Kidney tubule cell (primary cell): ENCODE results near the gene MAFB.
"Not testable (repeated sequence)": the region's sequence is repeated elsewhere in the genome, so short reads cannot be mapped to it uniquely, and the experiment has no call there.

ENCODE experiments used
- DNase-seq: peaks from one replicate; pipeline ENCODE4 v3.0.0-alpha.2; 2018; ENCODE audit warnings: low spot score

Gene MAFB

GRCh38 chr20:40689100-40689942 lies at the start of gene MAFB:
MAFB (minus strand) TSS chr20:40689236; CDS start chr20:40688850, 386 bp downstream.
- DNase-seq: peak; percentile 78

- not testable (repeated sequence) for DNase-seq
Observed at GRCh38 chr20:40736468-40736867, 47.4 kb upstream of the MAFB start.

- no peak for DNase-seq
Observed at GRCh38 chr20:40728996-40729395, 40.0 kb upstream of the MAFB start.

GRCh38 chr20:40728470-40728869 lies 39.4 kb upstream of the MAFB start:
- no peak for DNase-seq

GRCh38 chr20:40727960-40728359 lies 38.9 kb upstream of the MAFB start:
- DNase-seq: no peak

- no peak for DNase-seq
Observed at GRCh38 chr20:40726776-40727175, 37.7 kb upstream of the MAFB start.

GRCh38 chr20:40724566-40724965 lies 35.5 kb upstream of the MAFB start:
- DNase-seq: no peak

- no peak for DNase-seq
Observed at GRCh38 chr20:40720826-40721225, 31.8 kb upstream of the MAFB start.

- DNase-seq: no peak
Observed at GRCh38 chr20:40720099-40720498, 31.1 kb upstream of the MAFB start.

- no peak for DNase-seq
Observed at GRCh38 chr20:40718982-40719729, 30.1 kb upstream of the MAFB start.

GRCh38 chr20:40718214-40718977 lies 29.4 kb upstream of the MAFB start:
- no peak for DNase-seq

GRCh38 chr20:40717343-40717865 lies 28.4 kb upstream of the MAFB start:
- DNase-seq: no peak

GRCh38 chr20:40715491-40715890 lies 26.5 kb upstream of the MAFB start:
- DNase-seq: no peak

- no peak for DNase-seq
Observed at GRCh38 chr20:40714916-40715315, 25.9 kb upstream of the MAFB start.

GRCh38 chr20:40714109-40714508 lies 25.1 kb upstream of the MAFB start:
- no peak for DNase-seq

- DNase-seq: no peak
Observed at GRCh38 chr20:40713508-40713907, 24.5 kb upstream of the MAFB start.

- DNase-seq: no peak
Observed at GRCh38 chr20:40711079-40711478, 22.0 kb upstream of the MAFB start.

GRCh38 chr20:40710603-40711002 lies 21.6 kb upstream of the MAFB start:
- DNase-seq: no peak

- DNase-seq: peak; percentile 53
Observed at GRCh38 chr20:40706977-40707582, 18.0 kb upstream of the MAFB start.

GRCh38 chr20:40705413-40705812 lies 16.4 kb upstream of the MAFB start:
- no peak for DNase-seq

GRCh38 chr20:40704828-40705227 lies 15.8 kb upstream of the MAFB start:
- DNase-seq: no peak

GRCh38 chr20:40703975-40704530 lies 15.0 kb upstream of the MAFB start:
- no peak for DNase-seq
